GM12878 (cell line): ENCODE results near the gene PACS1. TPM values are rescaled to one million over a fixed set of nuclear protein-coding genes. Genes with fewer than 3 reads are reported as not detected.
"Not testable (repeated sequence)": the region's sequence is repeated elsewhere in the genome, so short reads cannot be mapped to it uniquely, and the experiment has no call there.

Source experiments
- ATAC-seq: fragments of 200-7000 bp; cut with Tn5 transposase; 3 replicates; pipeline ENCODE4 v1.9.1; 2020; ENCODE audit warnings: mild to moderate bottlenecking, moderate library complexity
- BruUV-seq: library from RNA; stranded (reverse); fragments of 400-500 nt; replicated peaks from 2 replicates; lab custom pipeline; 2021; lab: Mats Ljungman, UMichigan
- CTCF ChIA-PET: fragments of 300-600 bp; sonication (Branson Sonifier 250); formaldehyde crosslinking; extraction: SDS; loops from one replicate; lab custom pipeline; 2021; ENCODE audit warnings: inconsistent platforms; lab: Yijun Ruan, JAX
- POLR2A ChIA-PET: fragments of 350-600 bp; formaldehyde crosslinking; extraction: SDS; loops from one replicate; lab custom pipeline; 2021; ENCODE audit warnings: inconsistent platforms; lab: Charles Lee
- RAD21 ChIA-PET: fragments of 300-600 bp; sonication (Branson Sonifier 250); formaldehyde crosslinking; loops from one replicate; lab custom pipeline; 2023; ENCODE audit warnings: antibody characterized with exemption; ENCODE audit not compliant: unreplicated experiment; lab: Charles Lee
- SMC1A ChIA-PET: fragments of 300-600 bp; sonication (Branson Sonifier 250); formaldehyde crosslinking; loops from one replicate; lab custom pipeline; 2023; ENCODE audit not compliant: unreplicated experiment, uncharacterized antibody; lab: Charles Lee
- DNase-seq: peaks from one replicate; pipeline ENCODE4 v3.0.0-alpha.2; 2011; ENCODE audit warnings: low read depth, low spot score
- FAIRE-seq: peaks from 3 replicates; lab custom pipeline; 2011; peaks lifted over from hg19 to GRCh38; lab: Jason Lieb, UNC
- H2AFZ ChIP-seq: 2 replicates; pipeline ENCODE4 v1.6.0; 2011; ENCODE audit warnings: low read depth, low read length, control low read depth; ENCODE audit not compliant: control insufficient read depth
- H3K27ac ChIP-seq: 2 replicates; pipeline ENCODE4 v1.5.1; 2011; ENCODE audit warnings: control low read depth; ENCODE audit not compliant: control insufficient read depth, insufficient read depth
- H3K27me3 ChIP-seq, 2 experiments: replicated peaks in 1 of 2; 2 replicates each; pipeline versions ENCODE4 v1.6.0 to v1.6.1; 2011; ENCODE audit warnings: low read length in 1 of 2; ENCODE audit not compliant: control insufficient read depth in 2 of 2, insufficient read depth in 2 of 2
- H3K36me3 ChIP-seq, 2 experiments: 2 replicates each; pipeline ENCODE4 v1.5.1; 2011; ENCODE audit warnings: low read length in 1 of 2; ENCODE audit not compliant: control insufficient read depth in 2 of 2, insufficient read depth in 2 of 2
- H3K4me1 ChIP-seq: 2 replicates; pipeline ENCODE4 v1.6.1; 2011; ENCODE audit warnings: mild to moderate bottlenecking, low read length, moderate library complexity, mixed read lengths; ENCODE audit not compliant: control insufficient read depth, insufficient read depth
- H3K4me2 ChIP-seq: 2 replicates; pipeline ENCODE4 v1.6.0; 2011; ENCODE audit warnings: control low read depth; ENCODE audit not compliant: control insufficient read depth, insufficient read depth
- H3K4me3 ChIP-seq: fragments of 200-600 bp; sonication (generic); 2 replicates; pipeline ENCODE4 v1.5.1; 2016
- H3K79me2 ChIP-seq: 2 replicates; pipeline ENCODE4 v1.6.0; 2011; ENCODE audit warnings: low read length; ENCODE audit not compliant: control insufficient read depth, insufficient read depth
- H3K9ac ChIP-seq: 2 replicates; pipeline ENCODE4 v1.8.0; 2011; ENCODE audit warnings: low read length, control low read depth, mixed read lengths; ENCODE audit not compliant: control insufficient read depth, insufficient read depth
- H3K9me3 ChIP-seq: replicated peaks from 3 replicates; pipeline ENCODE4 v1.5.1; 2011; ENCODE audit warnings: mild to moderate bottlenecking, low read length; ENCODE audit not compliant: control insufficient read depth, insufficient read depth
- H4K20me1 ChIP-seq: 2 replicates; pipeline ENCODE4 v1.6.0; 2011; ENCODE audit not compliant: control insufficient read depth, insufficient read depth
- BCL11A ChIP-seq: IDR thresholded peaks from 2 replicates; pipeline ENCODE4 v1.6.1; 2011; ENCODE audit warnings: low read depth, low read length
- BCLAF1 ChIP-seq: fragments of 450-650 bp; IDR thresholded peaks from 2 replicates; pipeline ENCODE4 v1.6.1; 2017; ENCODE audit warnings: antibody characterized with exemption, mild to moderate bottlenecking, moderate library complexity
- BMI1 ChIP-seq: fragments of 450-650 bp; IDR thresholded peaks from 2 replicates; pipeline ENCODE4 v1.6.1; 2016; ENCODE audit warnings: mild to moderate bottlenecking, moderate library complexity, borderline replicate concordance
- DPF2 ChIP-seq: fragments of 450-650 bp; IDR thresholded peaks from 2 replicates; pipeline ENCODE4 v1.6.1; 2017; ENCODE audit warnings: mild to moderate bottlenecking
- FOXM1 ChIP-seq: IDR thresholded peaks from 2 replicates; pipeline ENCODE4 v1.6.1; 2012; ENCODE audit warnings: low read depth, mild to moderate bottlenecking, inconsistent platforms, low read length, moderate library complexity
- IKZF2 ChIP-seq, 2 experiments: fragments of 450-650 bp; IDR thresholded peaks; 2 replicates each; pipeline ENCODE4 v1.6.1; 2017; ENCODE audit warnings: mild to moderate bottlenecking in 2 of 2, moderate library complexity in 2 of 2
- IRF4 ChIP-seq: IDR thresholded peaks from 2 replicates; pipeline ENCODE4 v1.6.1; 2011; ENCODE audit warnings: low read depth, low read length
- JUNB ChIP-seq: IDR thresholded peaks from 2 replicates; pipeline ENCODE4 v1.6.1; 2016; ENCODE audit warnings: antibody characterized with exemption, mild to moderate bottlenecking
- MEF2A ChIP-seq: IDR thresholded peaks from 2 replicates; pipeline ENCODE4 v1.6.1; 2011; ENCODE audit warnings: low read depth, mild to moderate bottlenecking, low read length, moderate library complexity; ENCODE audit not compliant: insufficient read depth
- MTA2 ChIP-seq: fragments of 450-650 bp; IDR thresholded peaks from 2 replicates; pipeline ENCODE4 v1.6.1; 2016; ENCODE audit warnings: low read depth, mild to moderate bottlenecking, moderate library complexity
- NFIC ChIP-seq: IDR thresholded peaks from 2 replicates; pipeline ENCODE4 v1.6.1; 2012; ENCODE audit warnings: low read depth, mild to moderate bottlenecking, inconsistent platforms, low read length, moderate library complexity
- PKNOX1 ChIP-seq: fragments of 450-650 bp; IDR thresholded peaks from 2 replicates; pipeline ENCODE4 v1.6.1; 2016; ENCODE audit warnings: mild to moderate bottlenecking
- SMARCA5 ChIP-seq: fragments of 450-650 bp; IDR thresholded peaks from 2 replicates; pipeline ENCODE4 v1.6.1; 2017; ENCODE audit warnings: mild to moderate bottlenecking
- SPI1 ChIP-seq: IDR thresholded peaks from 2 replicates; pipeline ENCODE4 v1.6.1; 2011; ENCODE audit warnings: low read depth, mild to moderate bottlenecking, low read length, moderate library complexity, borderline replicate concordance; ENCODE audit not compliant: insufficient read depth
- SRF ChIP-seq, 2 experiments: IDR thresholded peaks; 2 replicates each; pipeline ENCODE4 v1.6.1; 2011; ENCODE audit warnings: low read depth in 2 of 2, low read length in 2 of 2, mild to moderate bottlenecking in 1 of 2, moderate library complexity in 1 of 2
- SUZ12 ChIP-seq: fragments of 200-600 bp; sonication (generic); IDR thresholded peaks from one replicate; pipeline ENCODE4 v1.6.1; 2018; ENCODE audit warnings: antibody characterized with exemption, mild to moderate bottlenecking; ENCODE audit not compliant: unreplicated experiment
- TBL1XR1 ChIP-seq: IDR thresholded peaks from 2 replicates; pipeline ENCODE4 v1.6.1; 2012; ENCODE audit warnings: low read depth, low read length, improper control_type of control experiment
- WGBS: methylation state at CpG from one replicate; pipeline ENCODE4 v1.1.6; 2016; ENCODE audit warnings: low lambda C conversion rate; ENCODE audit not compliant: insufficient replicate concordance, insufficient coverage; ENCODE audit errors: missing lambda C conversion rate; 5-methylcytosine and 5-hydroxymethylcytosine counted together
- in situ Hi-C: fragments of 300-500 bp; cut with MboI; formaldehyde crosslinking; loops from 9 replicates; pipeline ENCODE4 v1.14.3; 2018; ENCODE audit warnings: mixed read lengths
- intact Hi-C: fragments of 100-400 bp; cut with micrococcal nuclease; formaldehyde crosslinking; loops from one replicate; pipeline ENCODE4 v1.14.2; 2022; ENCODE audit not compliant: unreplicated experiment
- polyA plus RNA-seq, 11 experiments: library from polyadenylated mRNA; depleted of rRNA in 4 of 11; unstranded in 6 of 11; stranded (reverse) in 5 of 11; fragments of >200 nt; fragmentation: Nextera tagmentation in 4 of 11; fragmentation: Illumina TruSeq in 1 of 11; extraction: Ambion mirVana in 4 of 11; extraction: Trizol in 1 of 11; gene quantifications; 1 replicate in 1 of 11; 2 replicates in 10 of 11; pipeline versions ENCODE4 v1.2.1 to v1.2.3, GENCODE V29; 2011 to 2016; ENCODE audit warnings: inconsistent platforms in 2 of 11, missing spikeins in 2 of 11, low read depth in 1 of 11
- total RNA-seq, 4 experiments: library from RNA; depleted of rRNA in 3 of 4; stranded (reverse); fragments of >200 nt in 3 of 4; fragmentation: Illumina TruSeq in 1 of 4; extraction: Trizol in 1 of 4; gene quantifications; 2 replicates each; pipeline versions ENCODE4 v1.2.1 to v1.2.3, GENCODE V29; 2013 to 2021

PACS1 gene
- total and polyA plus RNA-seq, 10 of the 15 experiments (the other 5 are each of a cell fraction or from before 2014, with no cell fraction given): 1.1 to 74.3 (median 17.9) TPM

- TF ChIP-seq PKNOX1: peak; percentile 65; the same call in 1 of the 2 replicates
- peak; percentile 79 for TF ChIP-seq DPF2
- 0 out of 4 replicates have a peak, but pooled peaks of 1 of the 2 experiments have one; percentile 34 for TF ChIP-seq SRF (IDR thresholded peaks at IDR 0.05; ENCODE audit: low read depth in 2 of 2, low read length in 2 of 2)
- TF ChIP-seq SPI1: peak; percentile 95
- peak; percentile 24; the same call in 1 of the 2 replicates for TF ChIP-seq TBL1XR1
- peak; percentile 88 for TF ChIP-seq BCL11A
- peak; percentile 84; the same call in 1 of the 2 replicates for TF ChIP-seq MEF2A
- TF ChIP-seq JUNB: peak; percentile 81
- peak; percentile 72 for TF ChIP-seq BMI1
- TF ChIP-seq SMARCA5: no peak
- TF ChIP-seq SUZ12: no peak
- peak; percentile 78; the same call in 1 of the 2 replicates for TF ChIP-seq FOXM1
- peak; percentile 75 for TF ChIP-seq MTA2
- peak; percentile 83; the same call in 1 of the 2 replicates for TF ChIP-seq IRF4
- peak; percentile 88 for TF ChIP-seq NFIC
- TF ChIP-seq BCLAF1: no peak
- TF ChIP-seq IKZF2 (IDR thresholded peaks at IDR 0.05): peak; percentile 74 to 82
Measured at GRCh38 chr11:66112601-66113499, 42.8 kb downstream of the PACS1 start (continued).

- SMC1A ChIA-PET: interaction anchor here (0.6 to 14.6 kb wide), 13 partner anchors 10 to 82 kb away, joined by 3 to 265 read pairs (median 11); partner anchors contain the start of gene PACS1
- ATAC-seq, H4K20me1 ChIP-seq, in situ Hi-C loops, H2AFZ ChIP-seq, FAIRE-seq, H3K9me3 ChIP-seq, BruUV-seq, H3K36me3 ChIP-seq, DNase-seq, H3K27me3 ChIP-seq, intact Hi-C loops: not testable (repeated sequence)
- Histone ChIP-seq H3K79me2 (peaks cover 81% of the 10 kb centered on the region), H3K4me3 (peak overlapping the region; percentile 53; the same call in 1 of the 2 replicates), H3K27ac (peak overlapping the region; percentile 88), H3K4me2 (peak overlapping the region; percentile 98), H3K9ac (peak overlapping the region; percentile 64), H3K4me1 (peaks cover 76% of the 10 kb centered on the region)
- WGBS: 17% methylated on average over 3 of the region's 3 CpGs
- RAD21 ChIA-PET: interaction anchor here (0.6 to 5.8 kb wide), 12 partner anchors 10 to 308 kb away, joined by 3 to 78 read pairs (median 8); partner anchors contain the start of gene PACS1
- CTCF ChIA-PET: interaction anchor here (1.4 to 12.2 kb wide), 9 partner anchors 11 to 92 kb away, joined by 3 to 109 read pairs (median 14); partner anchors contain the start of gene PACS1
- POLR2A ChIA-PET: interaction anchor here (0.6 to 10.3 kb wide), 15 partner anchors 8 to 324 kb away, joined by 3 to 91 read pairs (median 7); partner anchors contain the start of genes BANF1, EIF1AD and SF3B2
Measured at GRCh38 chr11:66114957-66115356, 44.9 kb downstream of the PACS1 start.
